Suprapubic skin (tissue), 4 donors: ENCODE measurements around the gene PTPN4.

ENCODE experiments used
- CTCF ChIP-seq, 2 donors: fragments of 200-600 bp in 1 of 2; fragments of 450-650 bp in 1 of 2; sonication (generic) in 1 of 2; IDR thresholded peaks; one replicate each; pipeline ENCODE4 v1.5.1; 2016 to 2019; ENCODE audit warnings: antibody characterized with exemption in 2 of 2, mild to moderate bottlenecking in 1 of 2, moderate library complexity in 1 of 2
- POLR2A ChIP-seq, 2 donors: fragments of 450-650 bp; IDR thresholded peaks; one replicate each; pipeline ENCODE4 v1.6.1; 2017; ENCODE audit warnings: antibody characterized with exemption in 2 of 2, mild to moderate bottlenecking in 2 of 2, moderate library complexity in 2 of 2
- POLR2AphosphoS5 ChIP-seq, 3 donors: sonication (generic); formaldehyde crosslinking; IDR thresholded peaks; one replicate each; pipeline ENCODE4 v1.6.1; 2017; ENCODE audit warnings: antibody characterized with exemption in 3 of 3

GRCh38 chr2:119755906-119756305 is 3.8 kb upstream of the PTPN4 start:
- TF ChIP-seq CTCF (IDR thresholded peaks at IDR 0.05) = no peak
- TF ChIP-seq POLR2A (IDR thresholded peaks at IDR 0.05) = no peak
- TF ChIP-seq POLR2AphosphoS5 (IDR thresholded peaks at IDR 0.05) = no peak
